ENCODE data around the gene WDR31.

Gene WDR31

GRCh38 chr9:113328045-113328782 is 11.9 kb downstream of the WDR31 start:
- Mint-ChIP-seq H3K36me3 (ENCODE audit: low read depth) (no peaks in the 10 kb centered on the region), H3K9me3 (no peaks in the 10 kb centered on the region), H3K27ac (no peak overlapping the region), H3K27me3 (no peaks in the 10 kb centered on the region), H3K4me3 (no peak overlapping the region), H3K4me1 (ENCODE audit: low read depth) (no peaks in the 10 kb centered on the region)

- no peaks in the 10 kb centered on the region for H3K36me3 Mint-ChIP-seq (ENCODE audit: low read depth)
- H3K4me3 Mint-ChIP-seq, result no peak overlapping the region
- H3K4me1 Mint-ChIP-seq (ENCODE audit: low read depth), result no peaks in the 10 kb centered on the region
- H3K9me3 Mint-ChIP-seq, result no peaks in the 10 kb centered on the region
- no peak overlapping the region for H3K27ac Mint-ChIP-seq
- no peaks in the 10 kb centered on the region for H3K27me3 Mint-ChIP-seq
Observed at GRCh38 chr9:113326230-113326629, 13.8 kb downstream of the WDR31 start.

GRCh38 chr9:113322671-113323070 is 17.4 kb downstream of the WDR31 start:
- H3K4me1 Mint-ChIP-seq (ENCODE audit: low read depth), result no peaks in the 10 kb centered on the region
- H3K36me3 Mint-ChIP-seq (ENCODE audit: low read depth), result no peaks in the 10 kb centered on the region
- no peak overlapping the region for H3K27ac Mint-ChIP-seq
- H3K27me3 Mint-ChIP-seq, result no peaks in the 10 kb centered on the region
- no peaks in the 10 kb centered on the region for H3K9me3 Mint-ChIP-seq
- H3K4me3 Mint-ChIP-seq, result no peak overlapping the region

- H3K9me3 Mint-ChIP-seq, result no peaks in the 10 kb centered on the region
- H3K27ac Mint-ChIP-seq, result no peak overlapping the region
- H3K4me3 Mint-ChIP-seq, result no peak overlapping the region
- no peaks in the 10 kb centered on the region for H3K27me3 Mint-ChIP-seq
- no peaks in the 10 kb centered on the region for H3K36me3 Mint-ChIP-seq (ENCODE audit: low read depth)
- no peaks in the 10 kb centered on the region for H3K4me1 Mint-ChIP-seq (ENCODE audit: low read depth)
Observed at GRCh38 chr9:113320051-113320450, 20.0 kb downstream of the WDR31 start.

- Mint-ChIP-seq H3K27me3 (no peaks in the 10 kb centered on the region), H3K4me3 (no peak overlapping the region), H3K36me3 (ENCODE audit: low read depth) (no peaks in the 10 kb centered on the region), H3K4me1 (ENCODE audit: low read depth) (no peaks in the 10 kb centered on the region), H3K27ac (no peak overlapping the region), H3K9me3 (no peaks in the 10 kb centered on the region)
Observed at GRCh38 chr9:113319054-113319453, 21.0 kb downstream of the WDR31 start.

GRCh38 chr9:113317777-113318176 is 22.3 kb downstream of the WDR31 start:
- no peak overlapping the region for H3K27ac Mint-ChIP-seq
- H3K27me3 Mint-ChIP-seq, result no peaks in the 10 kb centered on the region
- no peaks in the 10 kb centered on the region for H3K36me3 Mint-ChIP-seq (ENCODE audit: low read depth)
- no peak overlapping the region for H3K4me3 Mint-ChIP-seq
- H3K4me1 Mint-ChIP-seq (ENCODE audit: low read depth), result no peaks in the 10 kb centered on the region
- H3K9me3 Mint-ChIP-seq, result no peaks in the 10 kb centered on the region

- no peaks in the 10 kb centered on the region for H3K9me3 Mint-ChIP-seq
- no peak overlapping the region for H3K4me3 Mint-ChIP-seq
- no peaks in the 10 kb centered on the region for H3K27me3 Mint-ChIP-seq
- H3K4me1 Mint-ChIP-seq (ENCODE audit: low read depth), result no peaks in the 10 kb centered on the region
- no peaks in the 10 kb centered on the region for H3K36me3 Mint-ChIP-seq (ENCODE audit: low read depth)
- no peak overlapping the region for H3K27ac Mint-ChIP-seq
Observed at GRCh38 chr9:113316030-113316429, 24.0 kb downstream of the WDR31 start.

GRCh38 chr9:113315231-113315630 is 24.8 kb downstream of the WDR31 start:
- Mint-ChIP-seq H3K27ac (no peak overlapping the region), H3K9me3 (no peaks in the 10 kb centered on the region), H3K4me3 (no peak overlapping the region), H3K36me3 (ENCODE audit: low read depth) (no peaks in the 10 kb centered on the region), H3K4me1 (ENCODE audit: low read depth) (no peaks in the 10 kb centered on the region), H3K27me3 (no peaks in the 10 kb centered on the region)

- H3K36me3 Mint-ChIP-seq (ENCODE audit: low read depth), result no peaks in the 10 kb centered on the region
- H3K27me3 Mint-ChIP-seq, result no peaks in the 10 kb centered on the region
- H3K9me3 Mint-ChIP-seq, result no peaks in the 10 kb centered on the region
- no peak overlapping the region for H3K27ac Mint-ChIP-seq
- H3K4me1 Mint-ChIP-seq (ENCODE audit: low read depth), result no peaks in the 10 kb centered on the region
- H3K4me3 Mint-ChIP-seq, result no peak overlapping the region
Observed at GRCh38 chr9:113313261-113313660, 26.8 kb downstream of the WDR31 start.

- Mint-ChIP-seq H3K4me3 (no peak overlapping the region), H3K27ac (no peak overlapping the region), H3K9me3 (no peaks in the 10 kb centered on the region), H3K27me3 (no peaks in the 10 kb centered on the region), H3K36me3 (ENCODE audit: low read depth) (no peaks in the 10 kb centered on the region), H3K4me1 (ENCODE audit: low read depth) (no peaks in the 10 kb centered on the region)
Observed at GRCh38 chr9:113311961-113312360, 28.1 kb downstream of the WDR31 start.

- Mint-ChIP-seq H3K36me3 (ENCODE audit: low read depth) (no peaks in the 10 kb centered on the region), H3K27me3 (no peaks in the 10 kb centered on the region), H3K4me1 (ENCODE audit: low read depth) (no peaks in the 10 kb centered on the region), H3K9me3 (no peaks in the 10 kb centered on the region), H3K4me3 (no peak overlapping the region), H3K27ac (no peak overlapping the region)
Observed at GRCh38 chr9:113310538-113310937, 29.5 kb downstream of the WDR31 start.

GRCh38 chr9:113309204-113309813 is 30.8 kb downstream of the WDR31 start:
- Mint-ChIP-seq H3K9me3 (no peaks in the 10 kb centered on the region), H3K36me3 (ENCODE audit: low read depth) (no peaks in the 10 kb centered on the region), H3K4me3 (no peak overlapping the region)

GRCh38 chr9:113307396-113307975 is 32.6 kb downstream of the WDR31 start:
- Mint-ChIP-seq H3K36me3 (ENCODE audit: low read depth) (no peaks in the 10 kb centered on the region), H3K9me3 (no peaks in the 10 kb centered on the region), H3K4me3 (no peak overlapping the region), H3K27ac (no peak overlapping the region), H3K4me1 (ENCODE audit: low read depth) (no peaks in the 10 kb centered on the region), H3K27me3 (no peaks in the 10 kb centered on the region)

More at GRCh38 chr9:113309204-113309813, 30.8 kb downstream of the WDR31 start:
- Mint-ChIP-seq H3K4me1 (ENCODE audit: low read depth) (no peaks in the 10 kb centered on the region), H3K27ac (no peak overlapping the region), H3K27me3 (no peaks in the 10 kb centered on the region)

- Mint-ChIP-seq H3K4me1 (ENCODE audit: low read depth) (no peaks in the 10 kb centered on the region), H3K4me3 (no peak overlapping the region), H3K36me3 (ENCODE audit: low read depth) (no peaks in the 10 kb centered on the region), H3K27ac (no peak overlapping the region), H3K9me3 (no peaks in the 10 kb centered on the region), H3K27me3 (no peaks in the 10 kb centered on the region)
Observed at GRCh38 chr9:113306566-113306965, 33.5 kb downstream of the WDR31 start.

GRCh38 chr9:113302792-113303418 is 37.2 kb downstream of the WDR31 start, which contains the start of gene RNF183:
TSS of gene RNF183 (minus strand) at chr9:113303376. CDS start at chr9:113298184, 5,192 bp downstream.
- Mint-ChIP-seq H3K4me3 (no peak within 1 kb of the TSS), H3K27me3 (no peaks in the 10 kb centered on the region), H3K9me3 (no peaks in the 10 kb centered on the region), H3K36me3 (ENCODE audit: low read depth) (no peaks in the 10 kb centered on the region), H3K27ac (no peak within 1 kb of the TSS), H3K4me1 (ENCODE audit: low read depth) (peaks cover 3% of the 10 kb centered on the region)

Measured in stimulated activated naive CD8-positive, alpha-beta T cell treated with anti-CD3 and anti-CD28 coated beads, Interleukin-15, Interleukin-2, amounts not matched to agents 100 ng/mL and 50 ng/mL, for 24 hours (primary cell).